Activated T-cell treated with anti-CD3 and anti-CD28 coated beads, Interleukin-2, amount 50 U/mL, for 1 hour (primary cell): ENCODE measurements around the gene SAFB.
"Not testable (repeated sequence)": the region's sequence is repeated elsewhere in the genome, so short reads cannot be mapped to it uniquely, and the experiment has no call there.

Experiments
- DNase-seq: peaks from one replicate; pipeline ENCODE4 v3.0.0-alpha.2; 2020

SAFB gene

GRCh38 chr19:5700455-5701092 is 77.7 kb downstream of the SAFB start:
- DNase-seq, result no peak

DNA sequence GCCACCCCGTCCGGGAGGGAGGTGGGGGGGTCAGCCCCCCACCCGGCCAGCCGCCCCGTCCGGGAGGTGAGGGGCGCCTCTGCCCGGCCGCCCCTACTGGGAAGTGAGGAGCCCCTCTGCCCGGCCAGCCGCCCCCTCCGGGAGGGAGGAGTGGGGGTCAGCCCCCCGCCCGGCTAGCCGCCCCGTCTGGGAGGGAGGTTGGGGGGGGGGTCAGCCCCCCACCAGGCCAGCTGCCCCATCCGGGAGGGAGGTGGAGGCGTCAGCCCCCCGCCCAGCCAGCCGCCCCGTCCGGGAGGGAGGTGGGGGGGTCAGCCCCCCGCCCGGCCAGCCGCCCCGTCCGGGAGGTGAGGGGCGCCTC is 79.1 kb downstream of the SAFB start:
- DNase-seq, result not testable (repeated sequence)

DNA sequence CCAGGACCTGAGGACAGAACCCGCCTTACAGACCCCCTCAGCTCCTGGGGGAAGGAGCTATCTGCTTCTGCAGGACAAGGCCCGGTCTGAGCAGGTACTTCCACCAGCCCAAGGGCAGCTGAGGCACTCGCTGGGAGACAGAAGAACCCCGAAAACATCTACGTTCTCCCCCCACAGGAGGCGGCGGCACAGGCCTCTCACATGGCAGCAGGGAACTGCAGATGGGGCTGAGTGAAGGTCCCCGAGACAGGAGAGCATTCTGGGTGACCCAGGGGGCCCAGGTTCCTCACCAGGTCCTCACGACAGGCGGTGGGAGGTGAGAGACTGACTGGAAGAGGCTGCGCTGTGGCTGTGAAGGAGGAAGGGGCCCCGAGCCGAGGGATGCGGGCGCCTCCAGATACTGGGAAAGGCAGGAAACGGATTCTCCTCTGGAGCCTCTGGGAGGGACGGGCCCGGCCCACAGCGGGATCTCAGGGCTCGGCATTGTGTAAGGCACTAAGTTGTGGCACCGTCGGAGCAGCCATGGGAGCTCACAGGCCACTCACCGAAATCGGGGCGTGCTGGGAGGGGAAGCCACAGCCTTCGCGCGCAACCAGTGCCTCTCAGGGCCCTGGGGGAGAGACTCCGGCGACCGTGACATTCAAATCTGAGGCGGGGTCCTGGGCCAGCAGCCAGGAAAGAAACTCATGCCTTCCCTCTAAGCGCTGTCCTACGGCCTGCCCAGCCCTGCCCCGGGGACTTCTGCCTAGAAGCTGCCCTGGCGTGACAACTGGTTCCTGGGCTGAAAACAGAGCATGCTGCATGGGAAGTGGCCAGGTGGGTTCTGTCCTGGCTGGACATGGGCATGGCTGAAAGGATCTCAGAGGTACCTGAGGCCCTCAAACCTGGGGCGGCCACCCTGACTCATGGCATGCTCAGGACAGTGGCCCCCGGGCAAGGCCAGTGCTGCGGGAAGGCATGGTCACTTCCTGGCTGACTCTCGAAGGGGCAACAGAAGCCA is 81.2 kb downstream of the SAFB start:
- DNase-seq, result no peak

DNA sequence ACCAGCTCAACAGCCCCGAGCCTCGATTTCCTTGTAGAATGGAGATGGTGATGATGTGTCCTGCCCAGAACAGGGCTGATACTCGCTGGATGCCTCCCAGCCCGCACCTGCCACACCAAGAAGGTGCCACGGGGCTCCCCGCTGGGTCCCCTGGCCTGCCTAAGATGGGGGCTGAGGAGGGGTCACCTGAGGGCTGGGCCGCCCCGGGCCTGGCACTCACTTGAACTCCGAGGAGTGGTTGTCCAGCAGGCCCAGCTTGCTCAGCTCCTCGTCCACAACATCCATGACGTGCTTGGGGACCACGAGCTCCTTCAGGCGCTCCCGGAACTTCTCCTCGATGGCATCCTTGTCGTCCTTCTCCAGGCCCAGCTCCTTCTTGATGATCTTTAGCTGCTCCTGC is 82.7 kb downstream of the SAFB start:
- DNase-seq, result no peak

DNA sequence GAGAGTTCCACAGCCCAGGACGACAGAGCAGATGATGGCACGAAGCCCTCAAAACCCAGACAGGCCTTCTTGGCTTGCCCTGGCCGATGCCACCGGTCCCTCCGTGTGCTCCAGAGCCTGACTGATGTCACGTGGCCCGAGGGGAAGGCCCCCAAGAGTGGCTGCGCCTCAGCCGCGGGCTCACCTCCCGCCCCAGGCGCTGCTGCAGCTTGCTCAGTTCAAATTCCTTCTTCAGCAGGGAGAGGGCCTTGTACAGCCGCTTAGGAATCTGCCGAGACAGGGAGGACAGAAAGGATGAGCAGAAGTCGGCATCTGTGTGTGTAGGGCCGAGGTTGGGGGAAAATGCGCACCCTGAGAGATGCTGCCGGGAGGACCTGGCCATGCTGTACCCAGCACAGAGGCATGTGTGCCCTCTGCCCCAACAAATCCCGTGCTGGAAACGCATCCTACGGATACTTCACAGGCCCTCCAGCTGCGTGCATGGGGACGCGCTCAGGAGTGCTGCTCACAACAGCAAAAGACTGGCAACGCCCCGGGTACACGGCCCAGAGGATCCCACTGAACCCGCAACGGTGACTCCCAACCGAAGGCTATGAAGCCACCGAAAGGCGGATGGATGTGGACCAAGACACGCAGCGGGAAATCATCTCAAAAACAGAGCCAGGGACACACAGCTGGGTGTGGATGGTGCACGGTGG is 84.1 kb downstream of the SAFB start:
- no peak for DNase-seq

DNA sequence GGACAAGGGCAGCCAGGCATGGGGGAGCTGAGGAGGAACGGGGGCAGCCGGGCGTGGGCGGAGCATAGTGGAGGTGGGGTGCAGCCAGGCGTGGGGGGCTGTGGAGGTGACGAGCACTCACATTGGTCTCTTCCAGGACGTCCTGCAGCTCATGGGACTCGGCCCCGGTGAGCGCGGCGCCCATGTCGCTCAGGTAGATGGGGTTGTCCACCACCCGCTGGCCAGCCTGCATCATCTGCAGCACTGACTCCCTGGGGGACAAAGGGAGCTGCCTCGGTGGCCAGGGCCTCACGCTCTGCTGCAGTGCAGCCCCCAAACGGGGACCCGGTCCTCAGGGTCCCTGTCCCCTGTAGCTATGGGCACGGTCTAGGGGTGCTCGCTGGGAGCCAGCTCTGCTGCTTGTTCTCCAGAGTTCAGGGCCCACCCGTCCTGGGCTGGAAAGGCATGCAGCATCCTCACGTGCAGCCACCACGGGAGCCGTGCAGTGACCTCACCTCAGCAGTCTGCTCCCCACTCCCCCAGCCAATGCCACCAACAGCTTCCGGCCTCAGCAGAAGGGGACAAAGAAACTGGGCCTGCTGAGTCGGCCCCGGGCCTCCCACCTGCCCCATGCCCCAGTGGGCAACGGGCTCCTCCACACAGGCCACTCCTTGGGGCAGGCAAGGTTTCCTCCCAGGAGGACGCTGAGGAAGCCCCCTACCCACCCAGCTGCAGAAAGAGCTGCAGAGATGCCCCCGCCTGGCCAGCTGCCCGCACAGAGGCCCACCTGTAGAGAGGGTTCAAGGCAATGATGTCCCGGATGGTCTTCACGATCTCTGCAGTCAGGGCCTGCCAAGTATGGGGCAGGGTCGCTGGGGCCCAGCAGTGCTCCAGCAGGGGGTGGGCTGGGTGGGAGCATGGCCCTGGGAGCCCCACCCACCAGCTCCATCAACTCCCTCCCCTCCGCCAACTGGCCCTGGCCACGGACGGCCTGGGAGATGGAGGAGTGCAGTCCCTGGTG is 85.0 kb downstream of the SAFB start:
- no peak for DNase-seq

DNA sequence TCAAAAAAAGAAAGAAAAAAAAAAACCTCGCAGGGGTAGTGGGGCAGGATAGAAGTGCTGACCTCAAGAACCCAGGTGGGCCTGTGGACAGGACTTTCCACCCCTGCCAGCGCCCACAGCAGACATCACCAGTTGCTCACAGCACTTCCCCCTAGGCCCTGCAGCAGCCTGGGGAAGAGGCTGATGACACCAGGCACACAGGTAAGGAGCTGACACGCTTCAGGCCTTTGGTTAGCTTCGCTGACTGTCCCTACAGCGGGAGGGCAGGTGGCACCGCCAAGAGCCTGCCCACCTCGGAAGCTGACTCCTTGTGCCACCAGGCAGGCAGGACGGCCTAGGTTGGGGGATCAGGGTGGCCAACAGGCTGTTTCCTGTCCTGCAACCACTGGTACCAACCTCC is 88.1 kb downstream of the SAFB start:
- DNase-seq, result no peak

DNA sequence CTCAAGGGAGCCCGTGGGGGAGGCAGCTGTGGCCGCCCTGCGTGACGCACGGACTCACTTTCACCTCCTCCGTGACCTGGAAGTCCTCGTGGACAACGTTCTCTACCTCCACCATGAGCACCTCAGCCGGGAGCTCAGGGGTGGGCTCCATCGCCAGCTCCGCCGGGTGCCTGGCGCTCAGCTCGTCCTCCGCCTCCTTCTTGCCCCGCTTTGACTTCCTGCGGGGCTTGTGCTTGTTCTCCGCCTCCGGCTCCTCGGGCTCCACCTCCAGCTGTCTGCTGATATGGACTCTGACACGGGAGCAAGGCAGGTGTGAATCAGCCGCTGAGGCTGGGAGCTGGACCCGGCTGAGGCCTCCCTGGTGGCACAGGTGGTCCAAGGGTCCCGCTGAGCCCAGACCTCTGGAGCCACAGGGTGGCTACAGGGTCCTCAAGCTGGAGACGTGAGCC is 88.9 kb downstream of the SAFB start:
- DNase-seq, result no peak

DNA sequence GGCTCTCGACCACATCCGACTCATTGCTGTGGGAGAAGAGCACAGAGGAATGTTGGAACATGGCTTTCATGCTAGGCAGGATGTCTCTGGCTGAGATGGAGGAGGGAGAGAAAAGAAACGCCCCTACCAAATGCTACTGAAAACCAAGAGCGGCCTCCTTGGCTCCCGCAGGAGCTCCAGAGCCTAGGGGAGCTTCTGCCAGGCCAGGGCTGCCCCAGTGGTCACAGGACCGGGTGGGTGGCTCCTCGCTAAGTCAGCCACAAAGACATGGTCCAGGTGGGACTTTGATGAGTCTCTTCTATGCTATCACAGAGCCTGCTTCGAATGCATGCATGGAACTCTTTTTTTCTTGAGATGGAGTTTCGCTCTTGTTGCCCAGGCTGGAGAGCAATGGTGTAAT is 90.3 kb downstream of the SAFB start:
- no peak for DNase-seq

DNA sequence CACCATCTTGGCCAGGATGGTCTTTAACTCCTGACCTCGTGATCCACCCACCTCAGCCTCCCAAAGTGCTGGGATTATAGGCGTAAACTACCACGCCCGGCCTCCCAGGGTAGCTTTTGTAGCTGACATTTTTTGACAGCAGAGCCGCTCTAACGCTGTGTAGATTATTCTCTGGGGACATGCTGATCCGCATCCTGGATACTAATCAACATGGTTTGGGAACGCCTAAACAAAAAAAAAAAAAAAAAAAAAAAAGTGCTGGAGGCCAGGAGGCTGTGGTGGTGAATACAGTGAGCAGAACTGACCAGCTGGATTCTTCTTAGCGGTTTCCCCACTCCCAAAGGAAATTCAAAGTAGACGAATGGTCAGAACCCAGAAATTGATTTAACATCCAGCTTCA is 91.9 kb downstream of the SAFB start:
- no peak for DNase-seq

GRCh38 chr19:5717215-5717935 is 94.5 kb downstream of the SAFB start:
- DNase-seq, result no peak
